ENCODE results near the gene KCNMB1. TPM values are rescaled to one million over a fixed set of nuclear protein-coding genes. Genes with fewer than 3 reads are reported as not detected.

The KCNMB1 gene, protein sequence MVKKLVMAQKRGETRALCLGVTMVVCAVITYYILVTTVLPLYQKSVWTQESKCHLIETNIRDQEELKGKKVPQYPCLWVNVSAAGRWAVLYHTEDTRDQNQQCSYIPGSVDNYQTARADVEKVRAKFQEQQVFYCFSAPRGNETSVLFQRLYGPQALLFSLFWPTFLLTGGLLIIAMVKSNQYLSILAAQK
- not detected in 2 replicates for total RNA-seq (2014; rRNA removed; shearing (Covaris generic))

DNA sequence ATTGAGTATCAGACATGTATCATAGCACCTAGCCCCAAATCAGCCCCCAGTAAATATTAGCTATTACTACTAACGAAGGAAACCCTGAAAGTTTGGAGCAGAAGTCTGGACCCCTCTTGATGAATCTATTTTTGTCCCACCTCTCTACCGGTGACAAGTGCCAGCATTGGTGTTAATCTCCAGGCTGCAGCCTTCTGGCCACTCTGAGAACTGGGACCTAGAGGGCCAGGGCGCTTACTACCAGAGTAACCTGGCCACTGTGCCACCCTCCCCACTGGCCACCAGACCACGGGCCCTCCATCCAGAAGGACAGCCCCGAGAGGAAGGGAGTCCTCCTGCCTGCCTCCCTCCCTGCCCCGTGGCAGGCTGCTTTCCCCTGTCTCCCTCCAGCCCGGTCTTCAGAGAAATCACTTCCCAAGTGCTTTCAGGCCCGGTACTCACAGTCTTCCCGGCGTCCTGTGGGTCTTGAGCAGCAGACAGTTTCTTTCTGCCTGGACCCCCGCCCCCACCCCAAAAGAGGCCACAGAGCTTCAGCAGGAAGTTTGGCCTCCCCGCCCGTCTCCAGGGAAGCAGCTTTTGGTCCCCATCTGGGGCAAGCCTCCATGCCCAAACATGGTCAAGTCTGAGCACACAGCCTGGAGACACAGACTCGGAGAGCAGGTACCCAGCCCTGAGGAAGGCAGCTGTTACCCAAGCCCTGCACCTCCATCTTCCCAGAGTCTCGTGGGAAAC is at the start of gene KCNMB1:
Gene KCNMB1, minus strand, starts transcription at position 550 of the 732 bp plus-strand sequence. CDS start 3,920 bp downstream, outside the sequence.
- Histone ChIP-seq H3K4me1 (no peaks in the 10 kb centered on the region), H3K4me3 (no peak within 1 kb of the TSS), H3K36me3 (no peaks in the 10 kb centered on the region), H3K9me3 (replicated peaks) (no peaks in the 10 kb centered on the region), H3K27ac (no peak within 1 kb of the TSS), H3K27me3 (peaks cover under 1% of the 10 kb centered on the region; the same call in 1 of the 2 replicates)
- DNase-seq: no peak

DNA sequence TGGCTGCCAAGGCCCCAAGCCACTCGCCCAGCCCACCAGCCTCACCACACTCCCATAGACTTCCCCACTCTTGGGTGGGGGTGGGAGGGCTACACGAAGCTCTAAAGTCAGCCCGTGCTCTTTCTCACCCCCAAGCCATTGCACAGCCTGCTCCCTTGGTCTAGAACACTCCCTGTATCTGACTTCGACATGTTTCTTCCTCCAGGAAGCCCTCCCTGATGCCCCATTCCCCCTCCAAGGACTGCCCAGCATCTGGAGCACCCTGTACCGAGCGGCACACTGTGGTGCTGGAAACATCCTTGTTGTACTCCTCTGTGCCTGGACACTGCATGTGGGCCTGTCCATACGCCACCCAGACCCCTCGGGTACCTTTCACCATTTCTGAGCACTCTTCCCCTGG is 49.4 kb upstream of the KCNMB1 start:
- no peak for DNase-seq
- Histone ChIP-seq H3K9me3 (replicated peaks) (no peaks in the 10 kb centered on the region), H3K36me3 (no peaks in the 10 kb centered on the region), H3K4me3 (no peak overlapping the region), H3K27me3 (0 out of 2 replicates have a peak, but pooled peaks cover 3% of the 10 kb centered on the region), H3K4me1 (no peaks in the 10 kb centered on the region), H3K27ac (no peak overlapping the region)

DNA sequence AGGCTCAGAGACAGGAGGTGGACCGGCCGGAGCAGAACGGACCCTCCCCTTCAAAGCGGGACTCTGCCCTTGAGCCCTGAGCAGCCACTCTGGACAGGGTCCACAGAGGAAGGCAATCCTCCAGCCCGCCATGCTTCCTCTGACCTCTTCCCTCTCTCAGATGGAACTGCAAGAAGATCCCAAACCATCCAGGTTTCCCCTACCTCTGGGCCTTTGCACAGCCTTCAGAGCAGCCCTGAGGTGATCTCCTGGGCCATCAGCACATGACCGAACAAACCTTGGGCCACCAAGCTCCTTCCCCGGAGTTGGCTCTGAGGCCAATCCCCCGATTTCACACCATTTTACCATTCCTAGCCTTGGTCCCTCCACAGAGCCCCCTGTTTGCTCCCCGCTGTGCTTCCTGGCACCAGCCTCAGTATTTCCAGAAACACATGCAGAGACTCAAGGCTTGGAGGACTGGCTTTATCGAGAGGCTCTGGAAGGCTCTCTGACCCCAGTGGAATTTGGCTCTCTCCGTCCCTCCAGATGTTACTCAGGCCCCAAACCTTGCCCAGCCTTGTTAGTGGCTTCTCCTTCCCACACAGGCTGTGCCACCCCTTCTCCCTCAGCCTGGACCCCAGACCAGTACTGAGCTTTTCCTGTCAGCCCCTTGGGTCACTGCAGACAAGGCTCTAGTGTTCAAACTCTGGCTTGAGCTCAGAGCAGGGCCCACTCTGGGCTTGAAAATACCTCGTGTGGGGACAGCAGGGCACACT is 48.6 kb upstream of the KCNMB1 start:
- Histone ChIP-seq H3K36me3 (no peaks in the 10 kb centered on the region), H3K9me3 (replicated peaks) (no peaks in the 10 kb centered on the region), H3K27ac (no peak overlapping the region), H3K4me3 (no peak overlapping the region), H3K27me3 (0 out of 2 replicates have a peak, but pooled peaks cover 3% of the 10 kb centered on the region), H3K4me1 (no peaks in the 10 kb centered on the region)
- DNase-seq: no peak

DNA sequence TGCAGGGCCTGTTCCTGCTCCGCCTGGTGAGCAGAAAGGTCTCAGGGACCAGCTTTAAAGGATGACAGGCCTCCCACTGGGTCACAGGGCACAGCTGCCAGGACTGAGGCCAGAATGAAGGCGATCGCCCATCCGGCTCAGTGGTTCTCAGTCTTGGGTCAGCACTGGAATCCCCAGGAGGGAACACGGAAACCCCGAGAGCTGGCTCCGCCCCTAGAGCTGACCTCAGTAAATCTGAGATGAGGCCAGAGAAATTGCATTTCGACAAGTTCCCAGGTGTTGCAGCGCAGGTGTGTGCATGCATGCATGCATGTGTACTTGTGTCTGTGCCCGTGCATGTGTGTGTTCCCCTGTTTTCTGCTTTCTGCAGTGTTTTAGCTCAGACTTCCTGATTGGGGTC is 47.2 kb upstream of the KCNMB1 start:
- Histone ChIP-seq H3K36me3 (no peaks in the 10 kb centered on the region), H3K4me3 (no peak overlapping the region), H3K27me3 (0 out of 2 replicates have a peak, but pooled peaks cover 3% of the 10 kb centered on the region), H3K27ac (no peak overlapping the region), H3K9me3 (replicated peaks) (no peaks in the 10 kb centered on the region), H3K4me1 (no peaks in the 10 kb centered on the region)
- DNase-seq: no peak

DNA sequence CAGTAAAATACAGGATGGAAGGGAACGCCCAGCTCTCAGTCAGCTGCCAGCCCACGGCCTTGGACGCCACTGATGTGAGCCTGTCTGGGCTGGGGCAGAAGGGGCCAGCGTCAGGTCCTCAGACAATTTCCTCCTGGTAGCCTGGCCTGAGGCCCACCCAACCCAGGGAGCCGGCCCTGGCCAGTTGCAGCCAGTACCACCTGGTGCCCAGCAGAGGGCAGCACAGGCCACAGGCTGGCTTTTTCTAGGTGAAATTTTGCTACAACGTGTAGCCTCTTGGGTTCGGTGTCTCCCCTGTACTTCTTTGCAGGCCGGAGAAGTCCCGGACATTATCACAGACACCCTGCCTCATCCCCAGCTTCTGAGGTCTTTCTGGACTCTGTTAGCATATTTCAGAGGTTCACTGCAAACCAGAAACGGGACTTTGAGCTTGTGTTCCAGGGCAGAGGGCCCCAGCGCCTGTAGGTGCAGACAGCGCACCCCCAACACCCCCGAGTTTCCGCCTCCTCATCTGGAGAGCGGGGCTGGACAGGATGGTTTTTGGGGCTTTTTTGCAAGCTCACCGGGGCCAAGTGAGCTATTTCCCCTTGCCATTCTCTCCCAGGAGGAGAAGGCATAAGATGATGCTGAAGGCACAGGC is 45.9 kb upstream of the KCNMB1 start:
- Histone ChIP-seq H3K9me3 (replicated peaks) (no peaks in the 10 kb centered on the region), H3K27me3 (0 out of 2 replicates have a peak, but pooled peaks cover 3% of the 10 kb centered on the region), H3K36me3 (no peaks in the 10 kb centered on the region), H3K4me3 (no peak overlapping the region), H3K27ac (no peak overlapping the region), H3K4me1 (no peaks in the 10 kb centered on the region)
- DNase-seq: peak; percentile 39 to 76

DNA sequence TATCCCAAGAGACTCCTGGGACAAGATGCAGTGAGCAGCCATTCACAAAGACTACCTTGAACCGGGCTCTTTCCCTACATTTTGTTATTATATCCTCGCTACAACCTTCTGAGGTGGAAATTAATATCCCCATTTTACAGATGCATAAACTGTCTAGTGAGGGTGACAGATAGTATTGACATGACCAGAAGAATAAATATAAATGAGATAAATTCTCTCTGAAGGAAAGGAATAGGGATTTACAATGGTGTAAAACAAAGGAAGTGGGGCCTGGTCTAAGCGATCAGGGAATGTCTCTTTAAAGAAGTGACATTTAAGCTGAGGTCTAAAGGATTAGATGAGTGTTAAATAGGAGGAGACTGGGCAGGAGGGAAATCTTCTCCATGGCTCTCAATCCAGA is 43.5 kb upstream of the KCNMB1 start:
- H3K9me3 ChIP-seq (replicated peaks): no peaks in the 10 kb centered on the region
- DNase-seq: no peak
- H3K36me3 ChIP-seq: no peaks in the 10 kb centered on the region
- no peak overlapping the region for H3K27ac ChIP-seq
- no peak overlapping the region for H3K4me3 ChIP-seq
- 0 out of 2 replicates have a peak, but pooled peaks cover 3% of the 10 kb centered on the region for H3K27me3 ChIP-seq
- no peaks in the 10 kb centered on the region for H3K4me1 ChIP-seq

DNA sequence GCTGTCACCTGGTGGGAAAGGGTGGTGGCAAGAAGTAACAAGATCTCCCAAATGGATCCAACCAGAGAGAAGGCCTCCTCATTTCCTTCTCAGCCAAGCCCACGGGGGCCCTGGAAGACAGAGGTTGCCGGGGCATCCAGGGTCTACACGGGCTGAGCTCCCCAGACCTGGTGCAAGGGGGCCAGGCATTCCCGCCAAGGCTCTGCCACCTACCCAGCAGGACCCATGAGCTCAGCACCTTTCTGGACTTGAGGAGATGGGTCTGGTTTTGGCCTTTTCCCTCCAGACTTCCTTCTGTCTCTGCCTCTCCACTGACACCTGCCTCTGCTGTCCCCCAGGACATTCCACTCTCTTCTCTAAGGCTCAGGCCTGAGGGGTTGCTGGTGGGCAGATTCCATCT is 42.4 kb upstream of the KCNMB1 start:
- Histone ChIP-seq H3K36me3 (no peaks in the 10 kb centered on the region), H3K4me3 (no peak overlapping the region), H3K27me3 (0 out of 2 replicates have a peak, but pooled peaks cover 3% of the 10 kb centered on the region), H3K9me3 (replicated peaks) (no peaks in the 10 kb centered on the region), H3K27ac (no peak overlapping the region), H3K4me1 (no peaks in the 10 kb centered on the region)
- no peak for DNase-seq

DNA sequence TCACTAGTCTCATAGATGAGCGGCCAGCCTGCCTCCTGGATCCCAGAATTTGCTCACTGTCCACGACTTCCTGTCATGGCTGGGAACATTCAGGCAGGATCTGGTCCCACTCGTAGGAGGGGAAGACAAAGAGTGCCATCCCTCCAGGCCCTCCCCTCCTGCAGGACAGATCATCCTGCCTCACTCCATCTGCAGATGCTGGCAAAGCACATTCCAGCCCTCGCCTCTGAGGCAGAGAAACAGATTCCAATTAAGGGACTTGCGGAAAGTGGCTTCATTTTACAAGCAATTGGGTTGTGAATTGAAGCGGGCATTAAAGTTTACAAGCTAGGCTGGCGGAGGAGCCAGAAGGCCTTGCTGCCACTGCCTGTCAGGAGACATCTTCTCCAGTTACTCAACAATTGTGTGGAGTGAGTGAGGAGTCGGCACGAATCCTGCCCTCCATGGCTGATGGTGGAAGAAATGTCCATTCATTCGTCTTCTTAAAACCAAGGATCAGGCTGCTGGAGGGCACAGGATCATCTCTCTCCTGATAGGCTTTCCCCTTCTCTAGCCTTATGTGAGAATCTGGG is 41.8 kb upstream of the KCNMB1 start:
- Histone ChIP-seq H3K36me3 (no peaks in the 10 kb centered on the region), H3K27me3 (0 out of 2 replicates have a peak, but pooled peaks cover 3% of the 10 kb centered on the region), H3K4me1 (no peaks in the 10 kb centered on the region), H3K4me3 (no peak overlapping the region), H3K9me3 (replicated peaks) (no peaks in the 10 kb centered on the region), H3K27ac (no peak overlapping the region)
- DNase-seq: no peak

DNA sequence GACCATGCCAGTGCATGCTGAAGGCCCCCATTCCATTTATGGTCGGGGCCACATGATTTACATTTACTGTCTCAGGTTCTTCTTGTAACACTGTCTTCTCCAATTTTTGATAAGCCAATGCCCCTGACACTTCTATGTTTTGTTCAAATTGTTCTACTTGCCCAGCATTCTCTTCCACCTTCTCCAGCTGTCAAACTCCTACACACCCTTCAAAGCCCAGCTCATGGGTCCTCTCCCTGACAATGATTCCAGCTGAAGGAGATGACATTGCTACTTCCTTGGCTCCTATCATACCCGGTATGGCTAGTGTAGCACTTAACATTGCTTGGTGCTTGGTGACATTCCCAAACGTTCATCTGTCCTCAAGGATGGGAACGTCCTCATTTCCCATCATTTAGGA is 41.1 kb upstream of the KCNMB1 start:
- H3K36me3 ChIP-seq: no peaks in the 10 kb centered on the region
- no peak overlapping the region for H3K4me3 ChIP-seq
- H3K27me3 ChIP-seq: 0 out of 2 replicates have a peak, but pooled peaks cover 3% of the 10 kb centered on the region
- no peaks in the 10 kb centered on the region for H3K4me1 ChIP-seq
- no peak overlapping the region for H3K27ac ChIP-seq
- no peaks in the 10 kb centered on the region for H3K9me3 ChIP-seq (replicated peaks)
- no peak for DNase-seq

DNA sequence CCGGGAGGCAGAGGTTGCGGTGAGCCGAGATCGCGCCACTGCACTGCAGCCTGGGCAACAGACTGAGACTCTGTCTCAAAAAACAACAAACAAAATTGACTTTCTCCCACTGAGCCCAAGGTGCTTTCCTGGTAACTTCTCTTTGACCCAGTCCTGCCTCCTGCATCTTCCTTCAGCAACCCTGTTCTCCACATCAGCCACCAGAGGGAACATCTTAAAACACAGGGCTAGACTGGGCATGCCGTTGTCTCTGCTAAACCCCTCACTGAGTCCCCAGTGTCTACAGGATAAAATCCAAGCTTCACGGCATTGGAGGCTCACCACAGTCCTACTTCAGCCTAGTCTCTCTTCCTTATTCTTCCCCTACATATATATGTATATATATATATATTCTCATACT is 39.8 kb upstream of the KCNMB1 start:
- Histone ChIP-seq H3K9me3 (replicated peaks) (no peaks in the 10 kb centered on the region), H3K4me1 (no peaks in the 10 kb centered on the region), H3K4me3 (no peak overlapping the region), H3K36me3 (no peaks in the 10 kb centered on the region), H3K27me3 (0 out of 2 replicates have a peak, but pooled peaks cover 3% of the 10 kb centered on the region), H3K27ac (no peak overlapping the region)
- DNase-seq: peak in 1 of 2 experiments; percentile 25

DNA sequence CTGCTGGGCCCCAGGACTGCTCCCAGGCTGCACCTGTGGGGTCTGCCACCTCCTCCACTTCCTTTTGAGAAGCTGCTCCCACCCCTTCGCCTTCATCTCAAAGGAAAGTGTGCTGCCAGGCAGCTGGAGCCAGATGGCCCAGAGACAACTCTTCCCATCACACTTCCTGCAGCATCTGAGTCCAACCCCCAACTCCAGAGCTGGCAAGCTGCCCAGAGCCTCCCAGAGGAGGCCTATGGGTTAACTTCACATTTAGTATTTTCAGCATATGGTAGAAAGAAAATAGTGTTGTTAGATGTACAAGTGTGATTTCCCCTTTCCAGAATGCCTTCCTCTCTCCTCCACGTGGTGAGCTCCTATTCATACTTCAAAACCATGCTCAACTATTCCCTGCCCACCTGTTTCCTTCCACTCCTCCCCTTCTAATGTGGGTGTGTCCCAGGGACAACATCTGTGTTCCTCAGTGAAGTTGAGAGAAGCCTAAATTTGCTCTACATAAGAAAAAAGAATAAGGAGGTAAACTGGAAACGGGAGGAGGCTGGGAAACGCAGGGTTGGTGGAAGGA is 38.6 kb upstream of the KCNMB1 start:
- H3K4me3 ChIP-seq: no peak overlapping the region
- H3K4me1 ChIP-seq: no peaks in the 10 kb centered on the region
- DNase-seq: peak in 1 of 2 experiments; percentile 43
- H3K27ac ChIP-seq: no peak overlapping the region
- no peaks in the 10 kb centered on the region for H3K36me3 ChIP-seq
- H3K27me3 ChIP-seq: no peaks in the 10 kb centered on the region
- H3K9me3 ChIP-seq (replicated peaks): no peaks in the 10 kb centered on the region

DNA sequence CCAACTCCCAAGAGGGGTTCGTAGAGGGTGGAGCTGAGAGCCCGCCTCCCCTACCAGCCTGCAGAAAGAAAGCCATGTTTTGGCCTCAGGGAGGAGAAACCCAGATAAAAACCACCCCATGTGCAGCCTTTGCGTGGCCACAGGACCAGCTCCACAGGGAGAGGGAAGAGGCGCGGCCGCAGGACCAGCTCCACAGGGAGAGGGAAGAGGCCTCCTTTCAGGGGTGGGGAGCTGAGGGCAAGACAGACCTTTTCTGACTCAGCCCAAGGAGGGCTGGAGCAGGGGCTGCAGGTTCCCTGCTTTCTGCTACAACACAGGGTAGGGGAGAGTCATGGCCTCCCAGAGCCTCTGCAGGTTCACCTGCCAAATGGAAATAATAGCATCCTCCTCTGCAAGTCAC is 37.6 kb upstream of the KCNMB1 start:
- H3K36me3 ChIP-seq: no peaks in the 10 kb centered on the region
- H3K4me3 ChIP-seq: no peak overlapping the region
- no peaks in the 10 kb centered on the region for H3K9me3 ChIP-seq (replicated peaks)
- no peak overlapping the region for H3K27ac ChIP-seq
- DNase-seq: no peak
- no peaks in the 10 kb centered on the region for H3K27me3 ChIP-seq
- H3K4me1 ChIP-seq: no peaks in the 10 kb centered on the region

DNA sequence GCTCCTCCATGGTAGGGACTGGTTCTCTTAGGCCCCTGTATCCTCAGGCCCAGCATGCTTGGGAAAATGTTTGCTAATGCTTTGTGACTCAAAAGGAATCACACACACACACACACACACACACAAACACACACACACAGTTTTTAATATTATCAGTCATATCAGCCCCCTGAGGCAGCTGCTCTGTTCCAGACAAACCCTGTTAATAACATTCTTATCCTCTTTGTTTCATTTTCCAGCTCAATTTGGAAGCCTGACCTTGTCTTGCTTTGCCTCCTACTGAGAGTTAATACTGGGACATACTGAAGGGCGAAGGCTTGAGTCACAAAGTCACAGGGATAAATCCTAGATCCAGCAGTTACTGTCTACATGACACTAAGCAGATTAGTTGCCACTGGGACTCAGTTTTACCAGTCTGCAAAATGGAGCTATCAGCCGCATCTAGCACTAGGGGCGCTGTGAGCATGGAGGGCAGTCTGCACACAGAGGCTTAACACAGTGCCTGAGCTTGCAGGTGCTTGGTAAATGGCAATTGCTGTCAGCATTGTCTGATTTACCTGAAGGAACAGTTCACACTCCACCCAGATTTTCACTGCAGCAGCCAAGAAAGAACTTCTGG is 37.1 kb upstream of the KCNMB1 start:
- no peak for DNase-seq
- no peaks in the 10 kb centered on the region for H3K36me3 ChIP-seq
- no peak overlapping the region for H3K27ac ChIP-seq
- H3K27me3 ChIP-seq: no peaks in the 10 kb centered on the region
- H3K9me3 ChIP-seq (replicated peaks): no peaks in the 10 kb centered on the region
- no peak overlapping the region for H3K4me3 ChIP-seq
- no peaks in the 10 kb centered on the region for H3K4me1 ChIP-seq

DNA sequence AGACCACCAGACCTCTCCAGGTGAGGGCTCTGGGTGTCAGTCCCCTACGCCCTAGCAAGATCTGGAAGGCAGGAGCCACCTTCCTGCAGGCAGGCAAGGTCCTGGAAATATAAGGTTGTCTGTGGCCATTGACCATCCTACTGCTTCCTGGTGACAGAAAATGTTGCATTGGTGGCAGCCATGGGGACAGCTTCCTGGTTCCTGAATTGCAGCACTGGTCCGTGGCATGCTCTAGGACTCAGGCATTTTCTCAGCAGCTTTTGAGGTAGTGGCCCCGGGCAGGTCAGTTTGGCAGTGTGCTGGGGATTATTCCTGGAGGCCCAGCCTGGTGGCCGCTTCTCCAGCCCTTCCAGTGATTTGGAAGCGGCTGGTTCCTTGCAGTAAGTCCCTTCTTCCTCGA is 36.6 kb upstream of the KCNMB1 start:
- no peaks in the 10 kb centered on the region; the same call in 1 of the 2 replicates for H3K27me3 ChIP-seq
- H3K27ac ChIP-seq: no peak overlapping the region
- no peak for DNase-seq
- no peak overlapping the region for H3K4me3 ChIP-seq
- H3K4me1 ChIP-seq: no peaks in the 10 kb centered on the region
- H3K36me3 ChIP-seq: no peaks in the 10 kb centered on the region
- H3K9me3 ChIP-seq (replicated peaks): no peaks in the 10 kb centered on the region

Measured in SJCRH30 (cell line).